Upper lobe of left lung (tissue), 4 donors: ENCODE data around the gene GPAT2.
"Not testable (repeated sequence)": the region's sequence is repeated elsewhere in the genome, so short reads cannot be mapped to it uniquely, and the experiment has no call there.

Source experiments
- CTCF ChIP-seq, 6 experiments: fragments of 450-650 bp in 4 of 6; fragments of 200-600 bp in 2 of 6; sonication (generic) in 2 of 6; IDR thresholded peaks; one replicate each; pipeline ENCODE4 v1.5.1; 2016 to 2019; ENCODE audit warnings: antibody characterized with exemption in 6 of 6
- POLR2A ChIP-seq, 4 donors: fragments of 450-650 bp; IDR thresholded peaks; one replicate each; pipeline ENCODE4 v1.5.1; 2016 to 2017; ENCODE audit warnings: antibody characterized with exemption in 4 of 4, mild to moderate bottlenecking in 2 of 4
- POLR2AphosphoS5 ChIP-seq, 2 donors: sonication (generic); formaldehyde crosslinking; IDR thresholded peaks; one replicate each; pipeline ENCODE4 v1.5.1; 2017; ENCODE audit warnings: antibody characterized with exemption in 2 of 2

GRCh38 chr2:96025755-96026154, 9.0 kb downstream of the GPAT2 start:
- TF ChIP-seq POLR2AphosphoS5, CTCF, POLR2A (IDR thresholded peaks at IDR 0.05): not testable (repeated sequence)
